NCI-H526 treated with DMSO at 0.1 percent for 48 hours (cell line): ENCODE results near the gene MRPL3.
A peak's percentile ranks its signal among the peaks of the same experiment; 100 is the strongest.

ENCODE experiments used
- DNase-seq: peaks from one replicate; lab custom pipeline; 2025; lab: John Stamatoyannopoulos, UW

The MRPL3 gene

GRCh38 chr3:131494706-131495105 lies 8.1 kb downstream of the MRPL3 start:
- no peak for DNase-seq

- no peak for DNase-seq
Measured at GRCh38 chr3:131491775-131492174, 11.0 kb downstream of the MRPL3 start.

- DNase-seq: no peak
Measured at GRCh38 chr3:131491084-131491483, 11.7 kb downstream of the MRPL3 start.

- peak; percentile 0 for DNase-seq
Measured at GRCh38 chr3:131486545-131486944, 16.2 kb downstream of the MRPL3 start.

GRCh38 chr3:131485119-131485518 lies 17.7 kb downstream of the MRPL3 start:
- DNase-seq: no peak

- peak; percentile 53 for DNase-seq
Measured at GRCh38 chr3:131484496-131485111, 18.2 kb downstream of the MRPL3 start.

- DNase-seq: no peak
Measured at GRCh38 chr3:131480116-131480515, 22.7 kb downstream of the MRPL3 start.

- no peak for DNase-seq
Measured at GRCh38 chr3:131477813-131478212, 25.0 kb downstream of the MRPL3 start.

- DNase-seq: no peak
Measured at GRCh38 chr3:131474115-131474514, 28.7 kb downstream of the MRPL3 start.

- DNase-seq: no peak
Measured at GRCh38 chr3:131470377-131470776, 32.4 kb downstream of the MRPL3 start.

- DNase-seq: no peak
Measured at GRCh38 chr3:131458653-131459052, 44.1 kb downstream of the MRPL3 start.

GRCh38 chr3:131457220-131457619 lies 45.6 kb downstream of the MRPL3 start:
- no peak for DNase-seq

GRCh38 chr3:131454501-131454900 lies 48.3 kb downstream of the MRPL3 start:
- no peak for DNase-seq

- DNase-seq: no peak
Measured at GRCh38 chr3:131453533-131453932, 49.2 kb downstream of the MRPL3 start.

- no peak for DNase-seq
Measured at GRCh38 chr3:131447349-131447748, 55.4 kb downstream of the MRPL3 start.

GRCh38 chr3:131444180-131444579 lies 58.6 kb downstream of the MRPL3 start:
- no peak for DNase-seq

- no peak for DNase-seq
Measured at GRCh38 chr3:131439084-131439483, 63.7 kb downstream of the MRPL3 start.

- no peak for DNase-seq
Measured at GRCh38 chr3:131435000-131435399, 67.8 kb downstream of the MRPL3 start.

- DNase-seq: no peak
Measured at GRCh38 chr3:131432441-131432840, 70.3 kb downstream of the MRPL3 start.

GRCh38 chr3:131431754-131432153 lies 71.0 kb downstream of the MRPL3 start:
- no peak for DNase-seq

- no peak for DNase-seq
Measured at GRCh38 chr3:131427226-131427625, 75.5 kb downstream of the MRPL3 start.

GRCh38 chr3:131421957-131422498 lies 80.7 kb downstream of the MRPL3 start:
- DNase-seq: no peak

GRCh38 chr3:131421301-131421700 lies 81.5 kb downstream of the MRPL3 start:
- no peak for DNase-seq

- DNase-seq: no peak
Measured at GRCh38 chr3:131417751-131418150, 85.0 kb downstream of the MRPL3 start.
